Measurements from ENCODE around the gene COL4A2. TPM values are rescaled to one million over a fixed set of nuclear protein-coding genes. Genes with fewer than 3 reads are reported as not detected.

The COL4A2 gene
- total and polyA plus RNA-seq, 7 experiments from 2014 or later, result 0.05 TPM; not detected in 6

- POLR2A ChIA-PET, result no interaction called here
- H3K27ac Mint-ChIP-seq, result peak overlapping the region in 2 of 9 donors; percentile 8 to 25
Observed at GRCh38 chr13:110538632-110539031, 231.5 kb downstream of the COL4A2 start.

DNA sequence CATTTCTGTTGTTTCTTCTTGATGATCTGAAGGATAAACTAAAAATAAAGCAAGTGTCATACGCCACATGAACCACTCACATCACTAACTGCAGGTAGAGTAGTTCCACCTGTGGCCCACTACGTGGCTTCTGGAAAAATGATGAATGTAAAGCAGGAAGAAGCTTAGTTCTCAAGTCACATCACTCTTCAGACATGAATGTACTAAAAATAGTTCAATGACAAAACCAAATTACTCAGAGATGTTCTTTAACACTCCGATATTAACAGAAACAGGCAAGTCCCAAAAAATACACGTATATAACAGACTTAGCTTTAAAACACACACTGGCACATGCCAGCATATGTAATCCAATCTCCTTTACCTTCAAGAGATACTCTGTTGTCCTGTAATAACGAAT lies 232.8 kb downstream of the COL4A2 start:
- Mint-ChIP-seq H3K27ac (no peak overlapping the region), H3K9me3 (peaks cover 0 to 2% (median 0%) of the 10 kb centered on the region in 11 donors), H3K36me3 (peaks cover 4 to 20% (median 7%) of the 10 kb centered on the region in 5 donors), H3K27me3 (no peaks in the 10 kb centered on the region), H3K4me3 (no peak overlapping the region), H3K4me1 (peaks cover 6 to 23% (median 22%) of the 10 kb centered on the region in 7 donors)
- no peak for ATAC-seq
- intact Hi-C loops (cut with micrococcal nuclease), result no loop called here
- CTCF ChIA-PET, result no interaction called here
- H3K4me3 ChIP-seq (ENCODE audit: low read length), result no peak overlapping the region
- DNase-seq, result no peak
- no peaks in the 10 kb centered on the region for H3K9me3 ChIP-seq (ENCODE audit: control insufficient read depth in 2 of 3, low read length in 3 of 3)
- H3K27me3 ChIP-seq (ENCODE audit: control insufficient read depth in 2 of 2, insufficient read depth in 2 of 2, low read length in 2 of 2), result no peaks in the 10 kb centered on the region
- POLR2A ChIA-PET, result no interaction called here
- no peak overlapping the region for H3K27ac ChIP-seq (ENCODE audit: low read depth, low read length)
- no peaks in the 10 kb centered on the region for H3K36me3 ChIP-seq (ENCODE audit: control insufficient read depth in 2 of 3, insufficient read depth in 3 of 3, low read length in 3 of 3)
- peaks cover 0 to 4% of the 10 kb centered on the region in 2 donors for H3K4me1 ChIP-seq (ENCODE audit: control insufficient read depth in 2 of 2, insufficient read depth in 2 of 2, low read length in 2 of 2)

More at GRCh38 chr13:110538632-110539031, 231.5 kb downstream of the COL4A2 start:
- no peak overlapping the region for H3K27ac ChIP-seq (ENCODE audit: low read depth, low read length)
- intact Hi-C loops (cut with micrococcal nuclease), result no loop called here
- H3K9me3 ChIP-seq (ENCODE audit: control insufficient read depth in 2 of 3, low read length in 3 of 3), result no peaks in the 10 kb centered on the region
- H3K4me3 ChIP-seq (ENCODE audit: low read length), result no peak overlapping the region
- Mint-ChIP-seq H3K4me1 (peaks cover 6 to 23% (median 22%) of the 10 kb centered on the region in 7 donors), H3K27me3 (no peaks in the 10 kb centered on the region), H3K36me3 (peaks cover 0 to 16% (median 3%) of the 10 kb centered on the region in 5 donors), H3K4me3 (no peak overlapping the region), H3K9me3 (no peaks in the 10 kb centered on the region)
- CTCF ChIA-PET, result no interaction called here
- H3K4me1 ChIP-seq (ENCODE audit: control insufficient read depth in 2 of 2, insufficient read depth in 2 of 2, low read length in 2 of 2), result peaks cover 0 to 4% of the 10 kb centered on the region in 2 donors
- no peak for ATAC-seq
- no peak for DNase-seq
- no peaks in the 10 kb centered on the region for H3K36me3 ChIP-seq (ENCODE audit: control insufficient read depth in 2 of 3, insufficient read depth in 3 of 3, low read length in 3 of 3)
- H3K27me3 ChIP-seq (ENCODE audit: control insufficient read depth in 2 of 2, insufficient read depth in 2 of 2, low read length in 2 of 2), result no peaks in the 10 kb centered on the region

- H3K9me3 Mint-ChIP-seq, result peaks cover 0 to 4% (median 0%) of the 10 kb centered on the region in 11 donors
- Histone ChIP-seq H3K9me3 (ENCODE audit: control insufficient read depth in 2 of 3, low read length in 3 of 3) (no peaks in the 10 kb centered on the region), H3K27ac (ENCODE audit: low read depth, low read length) (no peak overlapping the region), H3K4me3 (ENCODE audit: low read length) (no peak overlapping the region), H3K4me1 (ENCODE audit: control insufficient read depth in 2 of 2, insufficient read depth in 2 of 2, low read length in 2 of 2) (peaks cover 0 to 4% of the 10 kb centered on the region in 2 donors), H3K36me3 (ENCODE audit: control insufficient read depth in 2 of 3, insufficient read depth in 3 of 3, low read length in 3 of 3) (no peaks in the 10 kb centered on the region), H3K27me3 (ENCODE audit: control insufficient read depth in 2 of 2, insufficient read depth in 2 of 2, low read length in 2 of 2) (no peaks in the 10 kb centered on the region)
- H3K27me3 Mint-ChIP-seq, result no peaks in the 10 kb centered on the region
- ChIA-PET CTCF (no interaction called here), POLR2A (no interaction called here)
- no peak for DNase-seq
- intact Hi-C loops (cut with micrococcal nuclease), result no loop called here
- no peak overlapping the region for H3K27ac Mint-ChIP-seq
- H3K36me3 Mint-ChIP-seq, result peaks cover 4 to 29% (median 9%) of the 10 kb centered on the region in 5 donors
- ATAC-seq, result no peak
- H3K4me3 Mint-ChIP-seq, result no peak overlapping the region
- H3K4me1 Mint-ChIP-seq, result peaks cover 6 to 20% (median 18%) of the 10 kb centered on the region in 7 donors
Observed at GRCh38 chr13:110540871-110541525, 233.9 kb downstream of the COL4A2 start.

DNA sequence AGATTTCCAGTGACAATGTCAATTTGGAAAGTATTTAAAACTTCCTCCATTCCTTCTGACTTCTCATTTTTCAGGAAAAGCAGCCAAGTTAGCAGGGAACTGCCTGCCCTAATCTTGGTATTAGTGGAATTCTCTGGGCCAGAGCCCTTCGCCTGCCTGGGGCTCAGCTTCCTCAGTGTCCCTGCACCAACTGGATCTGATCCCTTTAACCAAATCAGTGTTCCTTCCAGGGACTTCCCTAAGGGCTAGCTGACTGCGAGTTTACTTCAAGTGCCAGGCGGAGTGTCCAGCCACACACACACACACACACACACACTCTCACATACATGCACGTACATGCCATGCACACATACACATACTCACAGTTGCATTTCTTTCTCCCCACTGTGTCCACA lies 234.4 kb downstream of the COL4A2 start:
- no peak for ATAC-seq
- ChIA-PET POLR2A (no interaction called here), CTCF (no interaction called here)
- Histone ChIP-seq H3K27me3 (ENCODE audit: control insufficient read depth in 2 of 2, insufficient read depth in 2 of 2, low read length in 2 of 2) (no peaks in the 10 kb centered on the region), H3K27ac (ENCODE audit: low read depth, low read length) (no peak overlapping the region), H3K4me3 (ENCODE audit: low read length) (no peak overlapping the region), H3K36me3 (ENCODE audit: control insufficient read depth in 2 of 3, insufficient read depth in 3 of 3, low read length in 3 of 3) (no peaks in the 10 kb centered on the region), H3K9me3 (ENCODE audit: control insufficient read depth in 2 of 3, low read length in 3 of 3) (no peaks in the 10 kb centered on the region), H3K4me1 (ENCODE audit: control insufficient read depth in 2 of 2, insufficient read depth in 2 of 2, low read length in 2 of 2) (no peaks in the 10 kb centered on the region)
- H3K4me1 Mint-ChIP-seq, result peaks cover 6 to 15% (median 14%) of the 10 kb centered on the region in 7 donors
- DNase-seq, result no peak
- no peaks in the 10 kb centered on the region for H3K27me3 Mint-ChIP-seq
- no peak overlapping the region for H3K27ac Mint-ChIP-seq
- H3K4me3 Mint-ChIP-seq, result no peak overlapping the region
- peaks cover 4 to 32% (median 11%) of the 10 kb centered on the region in 5 donors for H3K36me3 Mint-ChIP-seq
- peaks cover 0 to 4% (median 0%) of the 10 kb centered on the region in 11 donors for H3K9me3 Mint-ChIP-seq
- intact Hi-C loops (cut with micrococcal nuclease), result no loop called here

GRCh38 chr13:110542169-110542796 lies 235.2 kb downstream of the COL4A2 start:
- Histone ChIP-seq H3K27me3 (ENCODE audit: control insufficient read depth in 2 of 2, insufficient read depth in 2 of 2, low read length in 2 of 2) (no peaks in the 10 kb centered on the region), H3K36me3 (ENCODE audit: control insufficient read depth in 2 of 3, insufficient read depth in 3 of 3, low read length in 3 of 3) (no peaks in the 10 kb centered on the region), H3K4me3 (ENCODE audit: low read length) (no peak overlapping the region), H3K4me1 (ENCODE audit: control insufficient read depth in 2 of 2, insufficient read depth in 2 of 2, low read length in 2 of 2) (no peaks in the 10 kb centered on the region), H3K9me3 (ENCODE audit: control insufficient read depth in 2 of 3, low read length in 3 of 3) (no peaks in the 10 kb centered on the region), H3K27ac (ENCODE audit: low read depth, low read length) (no peak overlapping the region)
- Mint-ChIP-seq H3K27ac (no peak overlapping the region), H3K36me3 (peaks cover 4 to 34% (median 15%) of the 10 kb centered on the region in 5 donors), H3K4me1 (peaks cover 4 to 12% (median 10%) of the 10 kb centered on the region in 7 donors), H3K27me3 (no peaks in the 10 kb centered on the region), H3K4me3 (no peak overlapping the region), H3K9me3 (peaks cover 0 to 4% (median 1%) of the 10 kb centered on the region in 11 donors)
- intact Hi-C loops (cut with micrococcal nuclease), result loop anchor here in 1 of 2 donors (2.0 kb wide), 1 partner anchor 19 kb away; the partner anchor contains the start of gene RAB20
- DNase-seq, result no peak
- ATAC-seq, result no peak
- POLR2A ChIA-PET, result interaction anchor here (0.6 kb wide), 1 partner anchor 173 kb away, joined by 6 read pairs; no protein-coding TSS in a partner anchor
- CTCF ChIA-PET, result no interaction called here

- intact Hi-C loops (cut with micrococcal nuclease), result no loop called here
- H3K27ac Mint-ChIP-seq, result no peak overlapping the region
- ATAC-seq (no peak), DNase-seq (no peak)
- peaks cover 4 to 44% (median 15%) of the 10 kb centered on the region in 5 donors for H3K36me3 Mint-ChIP-seq
- H3K4me1 Mint-ChIP-seq, result peaks cover 0 to 5% (median 0%) of the 10 kb centered on the region in 7 donors
- H3K4me3 ChIP-seq (ENCODE audit: low read length), result no peak overlapping the region
- H3K27me3 ChIP-seq (ENCODE audit: control insufficient read depth in 2 of 2, insufficient read depth in 2 of 2, low read length in 2 of 2), result no peaks in the 10 kb centered on the region
- peaks cover 0 to 4% (median 1%) of the 10 kb centered on the region in 11 donors for H3K9me3 Mint-ChIP-seq
- H3K27ac ChIP-seq (ENCODE audit: low read depth, low read length), result no peak overlapping the region
- POLR2A ChIA-PET, result no interaction called here
- H3K4me3 Mint-ChIP-seq, result no peak overlapping the region
- H3K4me1 ChIP-seq (ENCODE audit: control insufficient read depth in 2 of 2, insufficient read depth in 2 of 2, low read length in 2 of 2), result no peaks in the 10 kb centered on the region
- no peaks in the 10 kb centered on the region for H3K9me3 ChIP-seq (ENCODE audit: control insufficient read depth in 2 of 3, low read length in 3 of 3)
- CTCF ChIA-PET, result no interaction called here
- H3K36me3 ChIP-seq (ENCODE audit: control insufficient read depth in 2 of 3, insufficient read depth in 3 of 3, low read length in 3 of 3), result no peaks in the 10 kb centered on the region
- no peaks in the 10 kb centered on the region for H3K27me3 Mint-ChIP-seq
Observed at GRCh38 chr13:110546378-110546777, 239.3 kb downstream of the COL4A2 start.
